Measurements from ENCODE around the gene ZNF683. TPM values are rescaled to one million over a fixed set of nuclear protein-coding genes. Genes with fewer than 3 reads are reported as not detected.

Gene ZNF683
- total and polyA plus RNA-seq, 9 of the 15 experiments (the other 6 are each of a cell fraction or from before 2014, with no cell fraction given) = not detected

GRCh38 chr1:26408604-26409003, 36.1 kb upstream of the ZNF683 start (continued):
- TF ChIP-seq CHD7 (IDR thresholded peaks at IDR 0.05; ENCODE audit: low read depth, low read length) (no peak), RUNX1 (IDR thresholded peaks at IDR 0.05; ENCODE audit: low read depth) (0 out of 2 replicates have a peak, but pooled peaks have one; percentile 61), ZNF695 (CRISPR knock-in tag; IDR thresholded peaks at IDR 0.05) (0 out of 2 replicates have a peak, but pooled peaks have one; percentile 60), ZBTB43 (CRISPR knock-in tag; IDR thresholded peaks at IDR 0.05) (peak; percentile 98), MAFK (IDR thresholded peaks at IDR 0.05; ENCODE audit: low read length) (0 out of 2 replicates have a peak, but pooled peaks have one; percentile 21), ZNF124 (CRISPR knock-in tag; IDR thresholded peaks at IDR 0.05) (peak; percentile 96), FOXJ2 (tag; IDR thresholded peaks at IDR 0.05) (peak; percentile 73; the same call in 1 of the 2 replicates)
- TF ChIP-seq, protein P1, sequence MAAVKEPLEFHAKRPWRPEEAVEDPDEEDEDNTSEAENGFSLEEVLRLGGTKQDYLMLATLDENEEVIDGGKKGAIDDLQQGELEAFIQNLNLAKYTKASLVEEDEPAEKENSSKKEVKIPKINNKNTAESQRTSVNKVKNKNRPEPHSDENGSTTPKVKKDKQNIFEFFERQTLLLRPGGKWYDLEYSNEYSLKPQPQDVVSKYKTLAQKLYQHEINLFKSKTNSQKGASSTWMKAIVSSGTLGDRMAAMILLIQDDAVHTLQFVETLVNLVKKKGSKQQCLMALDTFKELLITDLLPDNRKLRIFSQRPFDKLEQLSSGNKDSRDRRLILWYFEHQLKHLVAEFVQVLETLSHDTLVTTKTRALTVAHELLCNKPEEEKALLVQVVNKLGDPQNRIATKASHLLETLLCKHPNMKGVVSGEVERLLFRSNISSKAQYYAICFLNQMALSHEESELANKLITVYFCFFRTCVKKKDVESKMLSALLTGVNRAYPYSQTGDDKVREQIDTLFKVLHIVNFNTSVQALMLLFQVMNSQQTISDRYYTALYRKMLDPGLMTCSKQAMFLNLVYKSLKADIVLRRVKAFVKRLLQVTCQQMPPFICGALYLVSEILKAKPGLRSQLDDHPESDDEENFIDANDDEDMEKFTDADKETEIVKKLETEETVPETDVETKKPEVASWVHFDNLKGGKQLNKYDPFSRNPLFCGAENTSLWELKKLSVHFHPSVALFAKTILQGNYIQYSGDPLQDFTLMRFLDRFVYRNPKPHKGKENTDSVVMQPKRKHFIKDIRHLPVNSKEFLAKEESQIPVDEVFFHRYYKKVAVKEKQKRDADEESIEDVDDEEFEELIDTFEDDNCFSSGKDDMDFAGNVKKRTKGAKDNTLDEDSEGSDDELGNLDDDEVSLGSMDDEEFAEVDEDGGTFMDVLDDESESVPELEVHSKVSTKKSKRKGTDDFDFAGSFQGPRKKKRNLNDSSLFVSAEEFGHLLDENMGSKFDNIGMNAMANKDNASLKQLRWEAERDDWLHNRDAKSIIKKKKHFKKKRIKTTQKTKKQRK (IDR thresholded peaks at IDR 0.05; ENCODE audit: borderline replicate concordance, low read depth, low read length) = no peak
- TF ChIP-seq, protein P2, sequence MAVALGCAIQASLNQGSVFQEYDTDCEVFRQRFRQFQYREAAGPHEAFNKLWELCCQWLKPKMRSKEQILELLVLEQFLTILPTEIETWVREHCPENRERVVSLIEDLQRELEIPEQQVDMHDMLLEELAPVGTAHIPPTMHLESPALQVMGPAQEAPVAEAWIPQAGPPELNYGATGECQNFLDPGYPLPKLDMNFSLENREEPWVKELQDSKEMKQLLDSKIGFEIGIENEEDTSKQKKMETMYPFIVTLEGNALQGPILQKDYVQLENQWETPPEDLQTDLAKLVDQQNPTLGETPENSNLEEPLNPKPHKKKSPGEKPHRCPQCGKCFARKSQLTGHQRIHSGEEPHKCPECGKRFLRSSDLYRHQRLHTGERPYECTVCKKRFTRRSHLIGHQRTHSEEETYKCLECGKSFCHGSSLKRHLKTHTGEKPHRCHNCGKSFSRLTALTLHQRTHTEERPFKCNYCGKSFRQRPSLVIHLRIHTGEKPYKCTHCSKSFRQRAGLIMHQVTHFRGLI (CRISPR knock-in tag; IDR thresholded peaks at IDR 0.05) = peak; percentile 85
